Spleen (tissue), 3 donors: ENCODE measurements around the gene ERG.

Experiments used
- POLR2A ChIP-seq, 3 donors: fragments of 450-650 bp; IDR thresholded peaks; one replicate each; pipeline ENCODE4 v1.5.1; 2017; ENCODE audit warnings: antibody characterized with exemption in 3 of 3, mild to moderate bottlenecking in 1 of 3
- POLR2AphosphoS5 ChIP-seq, 3 donors: sonication (generic); formaldehyde crosslinking; IDR thresholded peaks; one replicate each; pipeline ENCODE4 v1.5.1; 2017; ENCODE audit warnings: antibody characterized with exemption in 3 of 3

- no peak for TF ChIP-seq POLR2AphosphoS5 (IDR thresholded peaks at IDR 0.05)
- no peak for TF ChIP-seq POLR2A (IDR thresholded peaks at IDR 0.05)
These were observed 38.8 kb downstream of the ERG start for GRCh38 chr21:38459490-38459889.
